ENCODE measurements around the gene CRX. TPM values are rescaled to one million over a fixed set of nuclear protein-coding genes. Genes with fewer than 3 reads are reported as not detected.
"Not testable (repeated sequence)": the region's sequence is repeated elsewhere in the genome, so short reads cannot be mapped to it uniquely, and the experiment has no call there.

The CRX gene
- total RNA-seq = not detected

- ChIA-PET POLR2A (no interaction called here), CTCF (interaction anchor here (0.7 kb wide), 1 partner anchor 184 kb away, joined by 3 read pairs; no protein-coding TSS in a partner anchor)
Measured at GRCh38 chr19:47821460-47822020, at the start of gene CRX. CRX (plus strand) TSS chr19:47821937; CDS start chr19:47834444, 12,507 bp downstream.

GRCh38 chr19:47776568-47776967, 45.2 kb upstream of the CRX start:
- ChIA-PET POLR2A (no interaction called here), CTCF (interaction anchor here (1.1 kb wide), 1 partner anchor 64 kb away, joined by 3 read pairs; the partner anchor contains the start of gene EHD2)

GRCh38 chr19:47777245-47778048, 44.3 kb upstream of the CRX start:
- CTCF ChIA-PET = interaction anchor here (0.8 to 1.1 kb wide), 2 partner anchors 32 to 64 kb away, joined by 3 read pairs; partner anchors contain the start of genes EHD2 and NOP53
- POLR2A ChIA-PET = interaction anchor here (0.5 kb wide), 2 partner anchors 17 to 34 kb away, joined by 3 read pairs; no protein-coding TSS in a partner anchor

- ChIA-PET CTCF (no interaction called here), POLR2A (interaction anchor here (0.5 kb wide), 2 partner anchors 16 to 35 kb away, joined by 3 read pairs; no protein-coding TSS in a partner anchor)
Measured at GRCh38 chr19:47778049-47778953, 43.4 kb upstream of the CRX start, which contains the start of gene SELENOW. SELENOW (plus strand) TSS chr19:47778703; CDS start chr19:47778786, 83 bp downstream.

GRCh38 chr19:47778954-47779351, 42.8 kb upstream of the CRX start:
- CTCF ChIA-PET = no interaction called here
- POLR2A ChIA-PET = no interaction called here

GRCh38 chr19:47779524-47780214, 42.1 kb upstream of the CRX start:
- POLR2A ChIA-PET = no interaction called here
- CTCF ChIA-PET = no interaction called here

- ChIA-PET POLR2A (no interaction called here), CTCF (no interaction called here)
Measured at GRCh38 chr19:47780215-47780551, 41.6 kb upstream of the CRX start.

GRCh38 chr19:47781590-47782262, 40.0 kb upstream of the CRX start:
- CTCF ChIA-PET = interaction anchor here (1.0 kb wide), 2 partner anchors 8 to 223 kb away, joined by 3 read pairs; no protein-coding TSS in a partner anchor
- POLR2A ChIA-PET = no interaction called here

- ChIA-PET CTCF (no interaction called here), POLR2A (interaction anchor here (0.7 kb wide), 1 partner anchor 11 kb away, joined by 6 read pairs; no protein-coding TSS in a partner anchor)
Measured at GRCh38 chr19:47786566-47786965, 35.2 kb upstream of the CRX start.

GRCh38 chr19:47787307-47787706, 34.4 kb upstream of the CRX start:
- ChIA-PET POLR2A (interaction anchor here (0.7 kb wide), 1 partner anchor 82 kb away, joined by 4 read pairs; no protein-coding TSS in a partner anchor), CTCF (interaction anchor here (1.2 kb wide), 1 partner anchor 74 kb away, joined by 5 read pairs; the partner anchor contains the start of gene EHD2)

GRCh38 chr19:47789811-47790210, 31.9 kb upstream of the CRX start:
- CTCF ChIA-PET = interaction anchor here (0.6 to 1.2 kb wide), 4 partner anchors 9 to 84 kb away, joined by 3 to 4 read pairs (median 3); no protein-coding TSS in a partner anchor
- POLR2A ChIA-PET = not testable (repeated sequence)

GRCh38 chr19:47790398-47790814, 31.3 kb upstream of the CRX start:
- CTCF ChIA-PET = interaction anchor here (0.6 to 1.2 kb wide), 5 partner anchors 9 to 85 kb away, joined by 3 to 4 read pairs (median 3); no protein-coding TSS in a partner anchor
- POLR2A ChIA-PET = no interaction called here

- CTCF ChIA-PET = interaction anchor here (0.5 kb wide), 1 partner anchor 245 kb away, joined by 3 read pairs; no protein-coding TSS in a partner anchor
- POLR2A ChIA-PET = no interaction called here
Measured at GRCh38 chr19:47792616-47793015, 29.1 kb upstream of the CRX start.

- ChIA-PET POLR2A (interaction anchor here (0.7 kb wide), 1 partner anchor 17 kb away, joined by 3 read pairs; no protein-coding TSS in a partner anchor), CTCF (interaction anchor here (0.7 to 0.8 kb wide), 2 partner anchors 87 to 310 kb away, joined by 3 read pairs; no protein-coding TSS in a partner anchor)
Measured at GRCh38 chr19:47794526-47794925, 27.2 kb upstream of the CRX start.

GRCh38 chr19:47796785-47797184, 25.0 kb upstream of the CRX start:
- ChIA-PET POLR2A (no interaction called here), CTCF (no interaction called here)

- CTCF ChIA-PET = no interaction called here
- POLR2A ChIA-PET = no interaction called here
Measured at GRCh38 chr19:47797996-47798903, 23.5 kb upstream of the CRX start.

GRCh38 chr19:47798904-47799266, 22.9 kb upstream of the CRX start:
- ChIA-PET POLR2A (no interaction called here), CTCF (no interaction called here)

Measured in activated CD8-positive, alpha-beta memory T cell treated with anti-CD3 and anti-CD28 coated beads for 36 hours (primary cell).